ENCODE results near the gene GNB4. TPM values are rescaled to one million over a fixed set of nuclear protein-coding genes. Genes with fewer than 3 reads are reported as not detected.

GNB4 gene
- polyA plus RNA-seq, 1 donor from 2014 or later, result 15.3 TPM

DNA sequence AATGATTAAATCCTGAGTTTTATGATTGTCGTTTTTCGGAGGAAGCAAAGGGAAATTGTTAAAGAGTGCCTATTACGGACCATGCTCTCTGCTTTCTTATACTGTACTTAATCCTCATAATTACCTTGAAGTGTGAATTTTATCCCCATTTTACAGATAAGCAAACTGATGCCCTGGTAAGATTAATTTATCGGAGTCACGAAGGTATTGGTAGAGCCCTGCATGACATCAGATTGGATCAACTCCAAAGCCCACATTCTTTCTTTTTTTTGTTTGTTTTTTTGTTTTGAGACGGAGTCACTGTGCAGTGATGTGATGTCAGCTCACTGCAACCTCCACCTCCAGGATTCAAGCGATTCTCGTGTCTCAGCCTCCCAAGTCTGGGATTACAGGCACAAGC lies 1.6 kb upstream of the GNB4 start:
- no peak overlapping the region for H3K27ac Mint-ChIP-seq
- H3K27me3 Mint-ChIP-seq, result peaks cover 12% of the 10 kb centered on the region
- peak overlapping the region in 1 of 4 donors; percentile 94 for H3K4me3 Mint-ChIP-seq
- peaks cover 8 to 30% (median 26%) of the 10 kb centered on the region in 3 donors for H3K4me1 Mint-ChIP-seq
- H3K9me3 Mint-ChIP-seq, result no peaks in the 10 kb centered on the region
- peaks cover 3% of the 10 kb centered on the region for H3K36me3 Mint-ChIP-seq

DNA sequence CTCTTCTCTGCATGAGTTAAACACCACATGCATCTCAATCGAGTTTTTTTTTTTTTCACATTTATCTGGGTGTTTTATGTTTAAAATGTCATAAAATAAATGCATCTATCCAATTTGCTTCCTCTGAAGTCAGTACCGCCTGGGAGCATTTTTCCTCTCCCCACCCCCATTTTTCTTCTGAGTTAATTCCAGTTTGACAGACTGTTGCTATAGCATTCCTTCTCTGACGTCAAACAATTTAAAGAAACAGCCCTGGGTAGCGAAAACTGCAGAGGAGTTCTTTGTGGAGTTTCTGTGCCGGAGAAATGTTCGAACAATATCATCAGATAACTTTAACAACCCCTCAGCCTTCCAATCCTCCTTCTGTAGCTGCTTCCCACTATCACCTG lies 900 bp upstream of the GNB4 start:
- Mint-ChIP-seq H3K4me3 (peak overlapping the region; percentile 86 to 94 (median 93)), H3K4me1 (peaks cover 8 to 30% (median 26%) of the 10 kb centered on the region in 3 donors), H3K27ac (peak overlapping the region in 2 of 3 donors; percentile 84), H3K36me3 (peaks cover 3% of the 10 kb centered on the region), H3K9me3 (no peaks in the 10 kb centered on the region), H3K27me3 (peaks cover 9% of the 10 kb centered on the region)

DNA sequence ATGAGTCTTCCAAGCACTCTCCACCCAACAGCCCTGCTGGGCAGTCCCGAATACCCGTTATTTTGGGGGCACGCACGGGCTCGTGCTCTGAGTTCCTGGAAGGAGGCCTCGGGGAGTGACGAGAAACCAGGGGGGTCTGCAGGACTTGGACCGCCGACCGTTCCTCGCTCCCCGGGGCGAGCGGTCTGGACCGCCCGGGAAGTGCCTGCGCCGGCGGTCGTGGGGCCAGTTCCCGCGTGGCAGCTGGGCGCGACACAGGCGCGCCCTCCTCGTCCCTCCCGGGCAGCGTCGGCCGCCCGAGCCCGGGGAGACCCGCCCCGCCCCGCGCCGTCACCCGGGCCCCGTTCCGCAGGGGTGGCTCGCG lies 387 bp downstream of the GNB4 start:
- Mint-ChIP-seq H3K27ac (peak overlapping the region; percentile 40 to 89 (median 73)), H3K27me3 (peaks cover 9% of the 10 kb centered on the region), H3K36me3 (peaks cover 3% of the 10 kb centered on the region), H3K9me3 (no peaks in the 10 kb centered on the region), H3K4me1 (peaks cover 10 to 36% (median 31%) of the 10 kb centered on the region in 3 donors), H3K4me3 (peak overlapping the region; percentile 87 to 97 (median 95))

DNA sequence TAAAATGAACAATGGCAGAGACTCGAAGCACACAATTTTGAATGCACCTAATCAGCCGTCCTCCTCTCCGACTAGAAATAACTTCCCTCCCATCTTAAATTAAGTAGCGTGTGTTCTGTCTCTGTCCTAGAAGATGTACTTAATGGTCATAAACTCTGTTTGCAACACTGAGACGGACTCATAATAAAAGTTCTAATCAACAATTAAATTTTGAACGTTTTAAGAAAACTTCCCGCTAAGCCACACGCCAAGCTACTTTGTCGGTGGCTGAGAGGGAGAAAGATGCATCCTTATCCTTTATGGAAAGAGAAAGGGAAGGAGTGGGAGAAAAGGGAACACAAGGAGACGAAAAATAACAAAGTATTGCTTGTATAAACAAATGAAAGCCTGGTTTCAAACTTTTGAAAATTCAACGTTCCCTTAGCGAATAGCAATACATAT lies 989 bp downstream of the GNB4 start:
- Mint-ChIP-seq H3K36me3 (peaks cover 3% of the 10 kb centered on the region), H3K27ac (peak overlapping the region in 2 of 3 donors; percentile 40 to 89), H3K9me3 (no peaks in the 10 kb centered on the region), H3K4me1 (peaks cover 10 to 36% (median 31%) of the 10 kb centered on the region in 3 donors), H3K4me3 (peak overlapping the region; percentile 87 to 97 (median 95)), H3K27me3 (peaks cover 9% of the 10 kb centered on the region)

- Mint-ChIP-seq H3K36me3 (peaks cover 3% of the 10 kb centered on the region), H3K27ac (peak overlapping the region in 1 of 3 donors; percentile 89), H3K27me3 (peaks cover 9% of the 10 kb centered on the region), H3K9me3 (no peaks in the 10 kb centered on the region), H3K4me1 (peaks cover 10 to 36% (median 31%) of the 10 kb centered on the region in 3 donors), H3K4me3 (peak overlapping the region in 3 of 4 donors; percentile 94 to 97 (median 96))
Observed at GRCh38 chr3:179449636-179450035, 1.6 kb downstream of the GNB4 start.

DNA sequence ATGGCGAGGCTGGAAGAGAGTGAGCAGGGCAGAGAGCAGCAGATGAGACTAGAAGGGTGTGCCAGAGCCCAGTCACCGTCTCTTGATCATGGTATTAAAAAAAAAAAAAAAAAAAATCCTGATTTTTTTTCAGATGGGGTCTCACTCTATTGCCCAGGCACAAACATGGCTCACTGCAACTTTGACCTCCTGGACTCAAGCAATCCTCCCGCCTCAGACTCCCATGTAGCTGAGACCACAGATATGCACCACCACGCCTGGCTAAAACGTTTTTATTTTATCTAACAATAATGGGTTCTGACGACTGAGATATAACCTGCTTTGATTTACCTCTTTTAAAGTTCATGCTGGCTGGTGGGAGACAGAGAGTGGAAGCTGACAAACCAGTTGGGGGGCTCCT lies 4.0 kb downstream of the GNB4 start:
- H3K27me3 Mint-ChIP-seq, result peaks cover 3% of the 10 kb centered on the region
- H3K4me3 Mint-ChIP-seq, result peak overlapping the region in 1 of 4 donors; percentile 69
- H3K27ac Mint-ChIP-seq, result peak overlapping the region in 2 of 3 donors; percentile 9 to 45
- H3K4me1 Mint-ChIP-seq, result peaks cover 10 to 36% (median 23%) of the 10 kb centered on the region in 3 donors
- peaks cover 5% of the 10 kb centered on the region for H3K36me3 Mint-ChIP-seq
- no peaks in the 10 kb centered on the region for H3K9me3 Mint-ChIP-seq

DNA sequence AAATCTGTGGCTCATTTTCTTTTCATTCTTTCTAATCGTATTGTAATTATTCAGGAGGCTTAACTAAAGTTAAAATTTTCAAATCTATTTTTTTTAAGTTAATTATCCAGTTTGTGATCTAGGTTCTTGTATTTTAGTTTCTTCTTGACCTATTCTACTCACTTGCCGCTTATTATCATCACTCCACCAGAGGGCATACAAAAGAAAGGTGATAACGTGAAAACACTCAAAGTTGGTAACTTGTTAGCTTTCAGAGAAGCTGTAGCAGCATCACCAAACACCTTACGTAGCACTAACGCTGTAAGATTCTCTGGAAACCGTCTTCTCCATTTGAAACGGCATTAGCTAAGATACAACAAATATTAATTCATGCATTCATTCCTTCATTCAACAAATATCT lies 4.8 kb downstream of the GNB4 start:
- peak overlapping the region in 1 of 3 donors; percentile 45 for H3K27ac Mint-ChIP-seq
- peak overlapping the region in 1 of 4 donors; percentile 69 for H3K4me3 Mint-ChIP-seq
- peaks cover 10 to 29% (median 19%) of the 10 kb centered on the region in 3 donors for H3K4me1 Mint-ChIP-seq
- peaks cover 5% of the 10 kb centered on the region for H3K36me3 Mint-ChIP-seq
- peaks cover 3% of the 10 kb centered on the region for H3K27me3 Mint-ChIP-seq
- H3K9me3 Mint-ChIP-seq, result no peaks in the 10 kb centered on the region

DNA sequence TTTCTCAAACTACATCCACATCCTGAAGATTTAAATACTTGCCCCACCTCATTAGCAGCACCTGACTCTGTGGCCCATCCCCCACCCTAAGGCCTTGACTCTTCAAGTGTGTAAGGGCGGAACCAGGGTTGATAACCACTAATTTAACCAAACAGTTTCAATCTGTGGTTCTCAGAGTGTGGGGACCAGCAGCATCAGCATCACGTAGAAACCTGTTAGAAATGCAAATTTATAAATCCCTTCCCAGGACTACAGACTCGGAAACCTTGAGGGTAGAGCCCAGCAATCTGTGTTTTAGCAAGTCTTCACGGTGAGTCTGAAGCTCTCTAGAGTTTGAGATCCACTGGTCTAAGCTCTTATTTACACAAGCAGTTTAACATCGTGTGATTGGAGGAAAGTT lies 12.4 kb downstream of the GNB4 start:
- Mint-ChIP-seq H3K9me3 (no peaks in the 10 kb centered on the region), H3K27ac (peak overlapping the region; percentile 82 to 94 (median 84)), H3K4me1 (peaks cover 15 to 21% (median 19%) of the 10 kb centered on the region in 3 donors), H3K27me3 (no peaks in the 10 kb centered on the region), H3K4me3 (peak overlapping the region; percentile 45 to 87 (median 67)), H3K36me3 (peaks cover 2% of the 10 kb centered on the region)

DNA sequence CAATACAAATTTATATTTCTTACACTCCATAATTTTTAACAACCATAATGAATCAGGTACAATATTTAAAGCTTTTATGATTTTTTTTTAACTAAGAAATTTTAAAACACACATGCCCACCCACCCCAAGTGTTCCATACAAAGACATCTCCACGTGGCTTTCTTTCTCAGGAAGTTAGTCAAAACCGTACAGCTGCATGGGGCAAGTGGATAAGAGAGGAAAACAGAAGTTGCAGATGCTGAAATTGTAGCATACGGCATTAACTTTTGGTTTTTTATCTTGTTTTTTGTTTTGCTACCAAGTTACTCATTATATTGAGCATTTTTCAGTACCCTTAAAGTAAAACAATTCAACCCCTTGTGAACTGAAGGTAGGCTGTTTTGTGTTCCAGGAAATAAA lies 14.8 kb downstream of the GNB4 start:
- Mint-ChIP-seq H3K4me1 (peaks cover 28 to 39% (median 37%) of the 10 kb centered on the region in 3 donors), H3K9me3 (no peaks in the 10 kb centered on the region), H3K27ac (peak overlapping the region in 1 of 3 donors; percentile 48), H3K4me3 (peak overlapping the region in 1 of 4 donors; percentile 24), H3K27me3 (no peaks in the 10 kb centered on the region), H3K36me3 (peaks cover 2% of the 10 kb centered on the region)

- peak overlapping the region in 1 of 3 donors; percentile 65 for H3K27ac Mint-ChIP-seq
- H3K36me3 Mint-ChIP-seq, result peaks cover 4% of the 10 kb centered on the region
- peak overlapping the region in 3 of 4 donors; percentile 25 to 79 (median 38) for H3K4me3 Mint-ChIP-seq
- H3K4me1 Mint-ChIP-seq, result peaks cover 23 to 25% (median 24%) of the 10 kb centered on the region in 3 donors
- no peaks in the 10 kb centered on the region for H3K27me3 Mint-ChIP-seq
- no peaks in the 10 kb centered on the region for H3K9me3 Mint-ChIP-seq
Observed at GRCh38 chr3:179432451-179432850, 18.8 kb downstream of the GNB4 start.

- H3K4me1 Mint-ChIP-seq, result peaks cover 23 to 25% (median 23%) of the 10 kb centered on the region in 3 donors
- H3K27me3 Mint-ChIP-seq, result no peaks in the 10 kb centered on the region
- peak overlapping the region; percentile 25 to 79 (median 40) for H3K4me3 Mint-ChIP-seq
- peaks cover 4% of the 10 kb centered on the region for H3K36me3 Mint-ChIP-seq
- H3K9me3 Mint-ChIP-seq, result no peaks in the 10 kb centered on the region
- H3K27ac Mint-ChIP-seq, result peak overlapping the region in 1 of 3 donors; percentile 65
Observed at GRCh38 chr3:179432021-179432420, 19.2 kb downstream of the GNB4 start.

DNA sequence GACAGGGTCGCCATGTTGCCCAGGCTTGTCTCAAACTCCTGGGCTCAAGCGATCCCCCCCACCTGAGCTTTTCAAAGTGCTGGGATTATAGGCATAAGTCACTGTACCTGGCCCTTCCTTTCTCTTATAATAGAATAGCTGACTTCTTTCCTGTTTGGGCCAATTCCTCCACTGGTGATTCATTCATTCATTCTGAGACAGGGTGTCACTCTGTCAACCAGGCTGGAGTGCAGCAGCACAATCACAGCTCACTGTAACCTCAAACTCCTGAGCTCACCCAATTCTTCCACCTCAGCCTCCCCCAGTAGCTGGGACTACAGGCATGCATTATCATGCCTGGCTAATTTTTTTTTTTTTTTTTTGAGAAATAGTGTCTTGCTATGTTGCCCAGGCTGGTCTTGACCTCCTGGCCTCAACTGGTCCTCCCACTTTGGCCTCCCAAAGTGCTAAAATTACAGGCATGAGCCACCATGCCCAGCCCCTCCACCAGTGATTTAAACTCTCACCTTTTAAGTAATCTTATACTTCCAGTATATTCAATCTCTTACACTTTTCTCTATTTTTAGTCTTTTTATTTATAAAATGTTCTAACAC lies 20.9 kb downstream of the GNB4 start:
- no peak overlapping the region for H3K4me3 Mint-ChIP-seq
- H3K4me1 Mint-ChIP-seq, result peaks cover 21 to 25% (median 23%) of the 10 kb centered on the region in 3 donors
- peaks cover 4% of the 10 kb centered on the region for H3K36me3 Mint-ChIP-seq
- peak overlapping the region in 1 of 3 donors; percentile 68 for H3K27ac Mint-ChIP-seq
- no peaks in the 10 kb centered on the region for H3K9me3 Mint-ChIP-seq
- H3K27me3 Mint-ChIP-seq, result no peaks in the 10 kb centered on the region

- Mint-ChIP-seq H3K4me1 (peaks cover 21 to 23% (median 23%) of the 10 kb centered on the region in 3 donors), H3K9me3 (no peaks in the 10 kb centered on the region), H3K4me3 (no peak overlapping the region), H3K27me3 (no peaks in the 10 kb centered on the region), H3K36me3 (peaks cover 9% of the 10 kb centered on the region), H3K27ac (no peak overlapping the region)
Observed at GRCh38 chr3:179428876-179429548, 22.3 kb downstream of the GNB4 start.

DNA sequence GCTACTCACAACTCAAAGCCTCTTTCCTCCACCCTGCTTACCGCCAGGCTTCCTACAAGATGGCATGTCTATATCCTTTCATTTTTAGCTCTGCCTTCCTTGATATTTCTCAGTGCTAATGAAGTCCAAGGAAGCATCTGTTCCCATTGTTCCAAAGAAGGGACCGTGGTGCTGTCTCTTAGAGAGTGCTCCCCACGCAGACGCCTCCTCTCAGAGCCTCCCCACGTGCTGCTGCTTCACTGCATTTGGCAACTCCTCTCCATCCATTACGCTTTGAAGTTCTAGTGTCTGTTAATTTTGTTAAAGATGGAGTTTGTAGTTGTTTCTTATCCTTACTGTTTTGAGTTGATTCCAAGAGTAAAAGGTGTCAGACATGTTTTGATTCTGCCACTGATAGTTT lies 26.2 kb downstream of the GNB4 start:
- Mint-ChIP-seq H3K36me3 (peaks cover 8% of the 10 kb centered on the region), H3K4me1 (peaks cover 0 to 4% (median 3%) of the 10 kb centered on the region in 3 donors), H3K4me3 (no peak overlapping the region), H3K9me3 (no peaks in the 10 kb centered on the region), H3K27ac (no peak overlapping the region), H3K27me3 (no peaks in the 10 kb centered on the region)

- peaks cover 7% of the 10 kb centered on the region for H3K36me3 Mint-ChIP-seq
- H3K27ac Mint-ChIP-seq, result no peak overlapping the region
- H3K9me3 Mint-ChIP-seq, result no peaks in the 10 kb centered on the region
- no peaks in the 10 kb centered on the region for H3K27me3 Mint-ChIP-seq
- no peak overlapping the region for H3K4me3 Mint-ChIP-seq
- no peaks in the 10 kb centered on the region for H3K4me1 Mint-ChIP-seq
Observed at GRCh38 chr3:179421500-179421899, 29.8 kb downstream of the GNB4 start.

Measured in IgD-negative memory B cell (primary cell).